Superior temporal gyrus (tissue), 1 donor: Measurements from ENCODE around the gene RAB5IF.
"Not testable (repeated sequence)": the region's sequence is repeated elsewhere in the genome, so short reads cannot be mapped to it uniquely, and the experiment has no call there.

ENCODE experiments used
- DNase-seq: peaks from one replicate; pipeline ENCODE4 v3.0.0-alpha.2; 2016; ENCODE audit errors: extremely low spot score

The RAB5IF gene, protein sequence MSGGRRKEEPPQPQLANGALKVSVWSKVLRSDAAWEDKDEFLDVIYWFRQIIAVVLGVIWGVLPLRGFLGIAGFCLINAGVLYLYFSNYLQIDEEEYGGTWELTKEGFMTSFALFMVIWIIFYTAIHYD

DNA sequence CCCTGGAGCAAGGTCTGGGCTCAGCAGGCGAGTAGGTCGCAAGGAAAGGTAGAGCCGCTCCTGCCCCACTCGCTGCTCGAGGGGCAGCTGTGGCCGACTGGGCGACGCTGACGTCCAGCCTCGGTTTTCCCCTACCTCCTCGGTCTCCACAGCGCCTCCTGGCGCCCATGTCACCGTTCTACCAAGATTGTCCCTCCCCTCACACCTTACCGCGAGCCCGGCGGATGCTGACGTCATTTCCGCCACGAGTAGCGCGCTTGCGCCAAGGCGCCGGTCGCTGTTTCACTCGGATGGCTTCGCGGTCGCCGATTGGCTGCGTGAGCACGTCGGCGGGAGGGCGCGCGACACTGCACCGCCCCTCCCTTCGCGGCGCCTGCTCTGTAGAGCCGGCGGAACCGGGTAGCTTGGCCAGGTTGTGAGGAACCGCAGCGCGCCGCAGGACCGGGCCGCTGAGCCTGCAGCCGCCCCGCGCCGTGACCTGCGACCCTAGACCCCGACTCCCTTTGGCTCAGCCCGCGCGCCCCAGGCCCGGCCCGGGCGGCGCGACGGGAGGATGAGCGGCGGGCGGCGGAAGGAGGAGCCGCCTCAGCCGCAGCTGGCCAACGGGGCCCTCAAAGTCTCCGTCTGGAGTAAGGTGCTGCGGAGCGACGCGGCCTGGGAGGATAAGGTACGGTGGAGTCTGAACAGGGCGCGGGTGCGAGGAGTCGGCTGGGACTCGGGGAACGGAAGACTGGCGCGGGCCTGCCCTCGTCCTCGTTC is at the start of gene RAB5IF:
Gene RAB5IF (plus strand): TSS at position 381 of the 759 bp plus-strand sequence. CDS start 173 bp downstream, at position 554.
- DNase-seq, result peak; percentile 98

- no peak for DNase-seq
Measured at GRCh38 chr20:36562724-36563123, 42.9 kb upstream of the RAB5IF start.

DNA sequence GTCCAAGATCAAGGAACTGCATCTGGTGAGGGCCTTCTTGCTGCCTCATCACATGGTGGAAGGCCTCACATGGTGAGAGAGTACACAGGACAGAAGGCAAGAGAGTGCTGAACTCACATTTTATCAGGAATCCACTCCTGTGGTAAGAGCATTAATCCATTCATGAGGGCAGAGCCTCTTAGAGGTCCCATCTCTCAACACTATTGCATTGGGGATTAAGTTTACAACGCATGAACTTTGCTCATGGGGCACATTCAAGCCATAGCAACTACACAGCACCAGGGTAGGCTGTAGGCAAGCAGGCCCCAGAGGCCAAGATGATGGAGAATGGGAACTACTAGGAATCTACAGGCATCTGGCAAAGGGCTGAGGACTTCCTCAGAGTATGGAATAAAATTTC is 42.2 kb upstream of the RAB5IF start:
- no peak for DNase-seq

- not testable (repeated sequence) for DNase-seq
Measured at GRCh38 chr20:36564078-36564725, 41.4 kb upstream of the RAB5IF start.

DNA sequence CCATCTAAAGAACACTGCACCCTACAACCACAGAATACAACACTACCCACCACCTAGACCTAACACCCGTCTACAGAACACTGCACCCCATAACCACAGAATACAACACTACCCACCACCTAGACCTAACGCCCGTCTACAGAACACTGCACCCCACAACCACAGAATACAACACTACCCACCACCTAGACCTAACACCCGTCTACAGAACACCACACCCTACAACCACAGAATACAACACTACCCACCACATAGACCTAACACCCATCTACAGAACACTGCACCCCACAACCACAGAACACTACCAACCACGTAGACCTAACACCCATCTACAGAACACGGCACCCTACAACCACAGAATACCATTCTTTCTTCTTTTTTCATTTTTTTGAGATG is 40.9 kb upstream of the RAB5IF start:
- DNase-seq, result not testable (repeated sequence)

DNA sequence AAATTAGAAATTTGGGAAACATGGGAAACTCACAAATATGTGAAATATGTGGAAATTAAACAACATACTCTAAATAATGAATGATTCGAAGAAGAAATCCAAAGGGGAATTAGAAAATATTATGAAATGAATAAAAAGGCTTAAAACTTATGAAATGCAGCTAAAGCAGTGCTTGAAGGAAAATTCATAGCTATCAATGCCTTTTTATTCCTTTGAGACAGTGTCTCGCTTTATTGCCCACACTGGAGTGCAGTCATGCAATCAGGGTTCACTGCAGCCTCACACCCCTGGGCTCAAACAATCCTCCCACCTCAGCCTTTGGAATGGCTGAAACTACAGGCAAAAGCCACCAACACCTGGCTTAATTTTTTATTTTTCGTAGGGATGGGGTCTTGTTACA is 40.1 kb upstream of the RAB5IF start:
- DNase-seq, result no peak

DNA sequence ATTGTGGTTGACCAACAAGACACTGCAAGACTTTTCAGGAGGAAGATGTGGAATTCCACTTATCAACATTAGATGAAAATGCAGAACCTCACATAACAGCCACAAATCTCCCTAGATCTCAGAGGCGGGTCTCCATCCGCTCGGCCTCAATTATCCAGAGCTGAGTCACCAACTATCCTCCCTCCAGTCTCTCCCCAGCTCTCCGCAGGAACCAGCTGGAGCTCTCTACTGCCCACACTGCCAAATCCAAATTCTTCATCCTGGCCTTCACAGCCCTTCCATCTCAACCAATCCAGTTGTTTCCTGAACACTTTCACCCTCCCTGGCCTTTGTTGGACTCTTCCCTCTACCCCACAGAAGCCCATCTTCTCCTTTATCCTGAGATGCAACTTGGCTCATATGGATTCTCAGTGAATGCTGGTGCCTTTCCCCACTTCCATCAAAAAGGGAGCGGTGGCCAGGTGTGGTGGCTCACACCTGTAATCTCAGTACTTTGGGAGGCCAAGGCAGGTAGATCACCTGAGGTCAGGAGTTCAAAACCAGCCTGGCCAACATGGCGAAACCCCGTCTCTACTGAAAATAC is 35.6 kb upstream of the RAB5IF start:
- no peak for DNase-seq

DNA sequence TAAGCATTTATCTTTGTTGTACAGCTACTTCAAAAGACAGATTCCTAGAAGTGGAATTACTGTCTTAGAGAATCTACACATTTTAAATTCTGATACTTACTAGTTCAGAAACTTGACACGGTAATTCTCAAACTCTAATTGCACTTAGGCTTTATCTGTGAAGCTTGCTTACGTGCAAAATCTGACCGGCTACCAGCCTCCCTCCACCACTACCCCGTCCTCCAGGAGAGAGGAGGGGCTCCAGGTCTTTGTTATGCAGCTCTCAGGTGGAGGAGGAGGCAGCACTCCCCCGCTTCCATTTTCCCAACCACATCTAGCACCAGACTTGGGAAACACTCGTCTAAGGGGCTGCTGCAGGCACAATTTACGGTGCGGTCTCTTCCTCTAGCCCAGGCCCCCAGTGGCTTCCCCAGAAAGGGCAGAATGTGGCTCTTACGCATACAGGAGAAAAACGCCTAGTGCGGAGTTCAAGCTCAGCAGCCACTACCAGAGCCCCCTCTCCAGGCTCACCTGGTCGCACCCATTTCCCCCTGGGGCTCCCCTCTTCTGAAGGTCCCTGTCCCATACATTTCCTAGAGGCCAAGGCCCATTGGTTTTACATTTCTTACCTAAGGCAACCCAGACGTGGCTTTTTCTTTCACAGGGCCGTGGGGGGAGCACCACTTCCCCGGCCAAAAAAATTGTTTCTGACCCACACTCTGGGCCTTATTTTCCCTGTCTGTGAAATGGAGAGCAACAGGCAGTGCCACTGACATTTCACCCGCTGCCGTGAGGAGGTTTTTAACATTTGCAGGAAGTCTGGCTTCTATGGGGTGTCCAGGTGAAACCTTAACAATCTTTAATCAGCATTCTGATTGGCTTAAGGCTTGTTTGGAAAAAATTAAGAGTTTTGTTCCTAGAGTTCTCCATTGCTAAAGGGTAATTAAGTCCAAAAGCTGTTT is 33.7 kb upstream of the RAB5IF start:
- DNase-seq, result no peak

DNA sequence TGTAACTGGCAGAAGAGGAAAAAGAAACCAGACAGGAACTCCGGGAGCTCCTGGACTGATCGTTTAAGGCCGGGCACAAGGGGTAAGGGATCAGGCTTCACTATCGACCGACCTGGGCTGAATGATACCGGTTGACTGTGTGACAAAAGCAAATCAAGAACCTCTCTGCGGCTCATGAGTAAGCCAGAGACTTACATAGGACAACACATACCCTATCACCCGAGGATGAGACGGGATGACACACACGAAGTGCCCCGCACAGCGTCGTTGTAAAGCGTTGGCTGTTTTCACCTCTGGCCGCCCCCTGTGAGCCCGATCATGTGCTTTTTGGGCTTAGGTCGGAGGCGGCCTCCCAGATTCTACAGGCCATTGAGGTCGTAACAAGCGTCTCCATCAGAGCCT is 32.9 kb upstream of the RAB5IF start:
- no peak for DNase-seq

- no peak for DNase-seq
Measured at GRCh38 chr20:36573103-36573797, 32.3 kb upstream of the RAB5IF start, which contains the start of gene TGIF2. Gene TGIF2, plus strand, starts transcription at chr20:36573597. Its CDS starts 5,178 bp downstream, at chr20:36578775.

- no peak for DNase-seq
Measured at GRCh38 chr20:36573798-36574365, 31.7 kb upstream of the RAB5IF start.

DNA sequence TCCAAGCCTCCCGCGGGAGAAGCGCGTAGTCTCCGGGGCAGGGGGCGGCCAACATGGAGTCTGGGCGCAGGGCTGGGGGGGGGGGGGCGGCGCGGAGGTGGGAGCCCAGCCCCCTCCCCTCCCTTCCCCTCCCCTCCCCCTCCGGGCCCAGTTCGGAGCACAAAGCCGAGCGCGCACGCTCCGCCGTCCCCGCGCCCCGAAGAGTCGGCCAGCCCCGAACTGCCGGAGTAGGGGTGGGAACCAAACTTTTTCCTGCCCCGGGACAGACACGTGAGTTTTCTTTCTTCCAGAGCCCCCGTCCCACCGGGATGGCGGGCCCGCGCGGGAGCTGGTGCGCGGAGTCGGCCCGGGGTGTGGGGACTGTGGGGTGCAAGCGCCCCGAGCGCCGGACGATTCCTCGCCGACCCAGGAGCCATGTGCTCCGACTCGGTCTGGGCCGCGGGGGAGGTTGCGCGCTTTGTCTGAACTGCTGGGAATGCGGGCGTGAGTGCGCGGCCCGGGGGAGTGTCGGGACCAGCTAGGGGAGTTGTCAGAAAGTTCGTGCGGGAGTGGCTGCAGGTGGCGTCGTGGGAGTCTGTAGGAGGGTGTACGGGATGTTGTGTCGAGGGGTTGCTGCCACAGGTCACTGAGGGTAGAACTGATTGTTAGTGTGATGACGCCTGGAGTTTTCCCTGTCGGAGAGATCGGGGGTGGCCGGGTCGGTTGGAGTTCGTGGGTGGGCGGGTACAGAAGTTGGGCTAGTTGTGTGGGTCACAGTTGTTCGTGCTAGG is 31.0 kb upstream of the RAB5IF start:
- DNase-seq, result no peak

DNA sequence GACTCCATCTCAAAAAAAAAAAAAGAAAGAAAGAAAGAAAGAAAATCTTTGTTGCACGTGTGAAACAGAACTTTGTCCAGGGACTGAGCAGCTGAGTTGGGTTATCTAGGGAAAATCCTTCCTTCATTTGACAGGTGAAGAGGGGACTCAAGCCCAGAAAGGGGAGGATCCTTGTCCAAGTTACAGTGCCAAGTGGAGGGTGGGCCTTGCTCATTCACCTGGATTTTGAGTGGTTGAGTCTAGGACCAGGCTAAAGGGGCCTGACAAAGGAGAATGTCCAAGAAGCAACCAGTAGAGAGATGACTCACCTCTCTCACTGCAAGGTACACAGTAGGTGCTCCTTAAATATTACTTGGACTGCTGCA is 29.5 kb upstream of the RAB5IF start:
- DNase-seq, result no peak

- DNase-seq, result no peak
Measured at GRCh38 chr20:36578356-36579041, 27.1 kb upstream of the RAB5IF start.

- DNase-seq, result no peak
Measured at GRCh38 chr20:36579996-36580545, 25.5 kb upstream of the RAB5IF start.

- no peak for DNase-seq
Measured at GRCh38 chr20:36582322-36582721, 23.3 kb upstream of the RAB5IF start.

DNA sequence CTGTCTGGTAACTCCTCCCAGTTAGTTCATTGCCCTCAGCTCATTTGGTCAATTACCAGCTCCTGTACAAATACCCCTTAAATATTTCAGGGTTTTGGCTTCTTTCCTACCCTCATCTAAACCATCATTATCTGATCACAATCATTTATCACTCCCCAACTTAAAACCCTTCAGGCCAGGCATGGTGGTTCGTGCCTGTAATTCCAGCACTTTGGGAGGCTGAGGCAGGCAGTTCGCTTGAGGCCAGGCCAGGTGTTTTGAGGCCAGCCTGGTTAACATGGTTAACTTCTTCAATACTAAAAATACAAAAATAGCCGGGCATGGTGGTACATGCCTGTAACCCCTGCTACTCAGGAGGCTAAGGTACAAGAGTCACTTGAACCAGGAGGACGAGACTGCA is 22.8 kb upstream of the RAB5IF start:
- DNase-seq, result no peak

- DNase-seq, result no peak
Measured at GRCh38 chr20:36584018-36584481, 21.5 kb upstream of the RAB5IF start.
